Fibroblast of gingiva (primary cell): ENCODE data around the gene UBE2Z.
A peak's percentile ranks its signal among the peaks of the same experiment; 100 is the strongest.
"Not testable (repeated sequence)": the region's sequence is repeated elsewhere in the genome, so short reads cannot be mapped to it uniquely, and the experiment has no call there.

ENCODE experiments used
- DNase-seq: peaks from one replicate; pipeline ENCODE4 v3.0.0-alpha.2; 2011; ENCODE audit warnings: low read depth

UBE2Z gene

GRCh38 chr17:48908047-48908843 lies at the start of gene UBE2Z:
Gene UBE2Z, plus strand, starts transcription at chr17:48908407. Its CDS starts 97 bp downstream, at chr17:48908504.
- peak; percentile 98 for DNase-seq

GRCh38 chr17:48860034-48860433 lies 48.2 kb upstream of the UBE2Z start:
- DNase-seq, result no peak

- DNase-seq, result no peak
These were observed 47.8 kb upstream of the UBE2Z start for GRCh38 chr17:48860456-48860855.

- DNase-seq, result no peak
These were observed 39.2 kb upstream of the UBE2Z start for GRCh38 chr17:48868916-48869500.

- no peak for DNase-seq
These were observed 38.3 kb upstream of the UBE2Z start for GRCh38 chr17:48869821-48870318.

- DNase-seq, result no peak
These were observed 37.1 kb upstream of the UBE2Z start for GRCh38 chr17:48871035-48871550.

GRCh38 chr17:48871551-48872351 lies 36.5 kb upstream of the UBE2Z start:
- no peak for DNase-seq

GRCh38 chr17:48872409-48872808 lies 35.8 kb upstream of the UBE2Z start:
- not testable (repeated sequence) for DNase-seq

GRCh38 chr17:48873209-48873608 lies 35.0 kb upstream of the UBE2Z start:
- DNase-seq, result no peak

- DNase-seq, result no peak
These were observed 34.3 kb upstream of the UBE2Z start for GRCh38 chr17:48873696-48874443.

- DNase-seq, result peak; percentile 45
These were observed 29.0 kb upstream of the UBE2Z start for GRCh38 chr17:48878920-48879898.

- DNase-seq, result no peak
These were observed 25.9 kb upstream of the UBE2Z start for GRCh38 chr17:48882272-48882671.

- DNase-seq, result no peak
These were observed 25.0 kb upstream of the UBE2Z start for GRCh38 chr17:48883171-48883570.

- no peak for DNase-seq
These were observed 18.1 kb upstream of the UBE2Z start for GRCh38 chr17:48890086-48890485.

GRCh38 chr17:48892940-48893645 lies 15.1 kb upstream of the UBE2Z start:
- no peak for DNase-seq

GRCh38 chr17:48893646-48894508 lies 14.3 kb upstream of the UBE2Z start:
- no peak for DNase-seq

GRCh38 chr17:48894886-48895285 lies 13.3 kb upstream of the UBE2Z start:
- no peak for DNase-seq

GRCh38 chr17:48901241-48901640 lies 7.0 kb upstream of the UBE2Z start:
- no peak for DNase-seq

GRCh38 chr17:48903401-48903800 lies 4.8 kb upstream of the UBE2Z start:
- DNase-seq, result no peak
